Measurements from ENCODE around the gene CLIC6.

The CLIC6 gene

DNA sequence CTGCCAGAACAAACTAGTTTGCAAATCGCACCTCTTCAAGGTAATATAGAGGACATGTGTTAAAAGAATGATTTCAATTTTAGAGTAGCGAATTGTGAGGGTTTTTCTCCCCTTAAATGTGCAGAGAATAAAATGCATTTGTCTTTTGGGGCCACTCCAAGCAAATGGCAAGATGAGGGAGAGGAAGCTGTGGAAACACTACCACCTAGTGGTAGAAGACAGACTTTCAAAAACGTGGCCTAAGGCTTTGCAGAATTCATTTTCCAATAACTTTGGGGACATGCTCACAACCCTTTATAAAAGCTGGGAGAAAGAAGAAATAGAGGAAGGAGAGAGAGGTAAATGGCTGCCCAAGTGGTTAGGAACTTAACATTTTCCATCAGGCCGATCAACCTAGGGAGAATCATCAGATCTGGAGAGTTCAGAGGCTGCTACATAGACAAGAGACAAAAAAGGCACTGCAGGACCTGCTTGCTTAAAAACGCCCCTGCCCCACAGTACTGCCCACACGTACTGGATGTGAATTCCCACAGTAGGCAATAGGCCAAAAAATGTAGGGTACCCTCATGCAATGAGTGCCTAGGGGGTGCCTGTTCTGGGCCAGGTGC lies 38.2 kb upstream of the CLIC6 start:
- TF ChIP-seq ZFX (IDR thresholded peaks at IDR 0.05) = no peak
- TF ChIP-seq, protein P1, sequence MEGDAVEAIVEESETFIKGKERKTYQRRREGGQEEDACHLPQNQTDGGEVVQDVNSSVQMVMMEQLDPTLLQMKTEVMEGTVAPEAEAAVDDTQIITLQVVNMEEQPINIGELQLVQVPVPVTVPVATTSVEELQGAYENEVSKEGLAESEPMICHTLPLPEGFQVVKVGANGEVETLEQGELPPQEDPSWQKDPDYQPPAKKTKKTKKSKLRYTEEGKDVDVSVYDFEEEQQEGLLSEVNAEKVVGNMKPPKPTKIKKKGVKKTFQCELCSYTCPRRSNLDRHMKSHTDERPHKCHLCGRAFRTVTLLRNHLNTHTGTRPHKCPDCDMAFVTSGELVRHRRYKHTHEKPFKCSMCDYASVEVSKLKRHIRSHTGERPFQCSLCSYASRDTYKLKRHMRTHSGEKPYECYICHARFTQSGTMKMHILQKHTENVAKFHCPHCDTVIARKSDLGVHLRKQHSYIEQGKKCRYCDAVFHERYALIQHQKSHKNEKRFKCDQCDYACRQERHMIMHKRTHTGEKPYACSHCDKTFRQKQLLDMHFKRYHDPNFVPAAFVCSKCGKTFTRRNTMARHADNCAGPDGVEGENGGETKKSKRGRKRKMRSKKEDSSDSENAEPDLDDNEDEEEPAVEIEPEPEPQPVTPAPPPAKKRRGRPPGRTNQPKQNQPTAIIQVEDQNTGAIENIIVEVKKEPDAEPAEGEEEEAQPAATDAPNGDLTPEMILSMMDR (conservative IDR thresholded peaks at IDR 0.05) = peak; percentile 81
- H3K27ac ChIP-seq = no peak overlapping the region

DNA sequence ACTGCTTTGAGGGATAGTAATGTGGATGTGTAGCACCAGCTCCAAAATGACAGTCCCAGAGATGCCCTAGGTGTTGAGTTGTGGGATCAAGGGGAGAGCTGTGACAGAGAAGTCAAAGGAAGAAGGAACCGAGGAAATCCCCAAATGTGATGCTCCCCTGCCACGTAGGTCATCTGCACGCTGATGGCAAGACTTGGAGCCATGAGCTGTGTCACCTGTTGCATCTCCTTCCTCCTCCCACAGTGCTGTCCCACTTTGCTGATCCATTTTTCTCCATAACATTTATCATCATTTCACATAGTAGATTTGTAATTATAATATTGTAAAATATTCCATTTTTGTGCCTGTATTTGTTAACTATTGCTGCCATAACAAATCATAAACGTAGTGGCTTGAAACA lies 36.3 kb upstream of the CLIC6 start:
- TF ChIP-seq, protein P1 (conservative IDR thresholded peaks at IDR 0.05) = no peak
- no peak for TF ChIP-seq ZFX (IDR thresholded peaks at IDR 0.05)
- no peak overlapping the region for H3K27ac ChIP-seq

DNA sequence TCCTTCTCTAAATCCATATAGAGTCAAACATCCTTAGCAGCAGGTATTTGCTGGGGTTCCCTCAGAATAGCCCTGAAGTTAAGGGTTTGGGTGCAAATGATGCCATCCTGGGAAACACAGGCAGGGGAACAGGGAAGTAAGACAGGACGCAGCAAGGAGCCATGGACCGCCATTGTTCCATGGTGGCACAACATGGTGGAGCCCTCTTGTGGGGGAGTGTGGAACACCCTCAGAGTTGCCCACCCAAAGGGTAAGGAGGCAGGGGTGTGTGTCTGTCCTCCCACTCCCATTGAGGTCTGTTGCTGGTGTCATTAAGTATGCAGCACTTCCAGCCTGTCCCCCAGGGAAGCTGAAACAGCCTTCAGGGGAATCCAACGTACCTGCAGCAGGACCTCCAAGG lies 33.5 kb upstream of the CLIC6 start:
- H3K27ac ChIP-seq = no peak overlapping the region
- TF ChIP-seq, protein P1 (conservative IDR thresholded peaks at IDR 0.05) = peak; percentile 27
- no peak for TF ChIP-seq ZFX (IDR thresholded peaks at IDR 0.05)

DNA sequence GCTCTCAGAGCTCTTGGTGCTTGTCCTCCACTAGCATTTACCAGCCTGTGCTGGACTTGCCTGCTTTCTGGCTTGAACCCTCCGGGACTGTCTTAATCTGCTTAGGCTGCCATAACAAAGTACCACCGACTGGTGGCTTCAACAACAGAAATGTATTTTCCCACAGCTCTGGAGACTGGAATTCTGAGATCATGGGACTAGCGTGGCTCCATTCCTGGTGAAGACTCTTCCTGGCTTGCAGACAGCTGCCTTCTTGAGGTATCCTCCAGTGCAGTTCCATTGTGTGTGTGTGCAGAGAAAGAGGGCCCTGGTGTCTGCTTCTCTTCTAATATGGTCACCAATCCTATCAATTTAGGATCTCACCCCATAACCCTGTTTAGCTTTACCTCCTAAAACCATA lies 31.8 kb upstream of the CLIC6 start:
- H3K27ac ChIP-seq = no peak overlapping the region

DNA sequence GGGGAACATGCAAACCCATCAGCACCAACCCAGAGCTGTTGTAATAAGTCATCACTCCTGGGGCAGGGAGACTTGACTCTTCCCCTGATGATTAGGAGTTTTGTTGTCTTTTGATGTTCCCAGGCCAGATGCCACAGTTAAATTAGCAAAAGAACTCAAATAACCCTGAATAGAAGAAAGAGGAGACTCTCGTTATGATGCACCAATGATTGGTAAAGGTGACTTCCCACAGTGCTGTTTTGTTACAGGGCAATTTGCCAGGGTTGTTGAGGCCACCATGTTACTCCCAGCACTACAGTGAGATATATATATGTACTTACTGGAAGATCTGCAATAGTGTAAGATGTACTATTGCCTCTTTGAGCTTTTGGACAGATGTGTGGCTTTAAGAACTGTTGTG lies 29.5 kb upstream of the CLIC6 start:
- no peak overlapping the region for H3K27ac ChIP-seq
- no peak for TF ChIP-seq ZFX (IDR thresholded peaks at IDR 0.05)
- TF ChIP-seq, protein P1 (conservative IDR thresholded peaks at IDR 0.05) = no peak

More for the DNA sequence above, 31.8 kb upstream of the CLIC6 start:
- no peak for TF ChIP-seq ZFX (IDR thresholded peaks at IDR 0.05)
- TF ChIP-seq, protein P1 (conservative IDR thresholded peaks at IDR 0.05) = no peak

DNA sequence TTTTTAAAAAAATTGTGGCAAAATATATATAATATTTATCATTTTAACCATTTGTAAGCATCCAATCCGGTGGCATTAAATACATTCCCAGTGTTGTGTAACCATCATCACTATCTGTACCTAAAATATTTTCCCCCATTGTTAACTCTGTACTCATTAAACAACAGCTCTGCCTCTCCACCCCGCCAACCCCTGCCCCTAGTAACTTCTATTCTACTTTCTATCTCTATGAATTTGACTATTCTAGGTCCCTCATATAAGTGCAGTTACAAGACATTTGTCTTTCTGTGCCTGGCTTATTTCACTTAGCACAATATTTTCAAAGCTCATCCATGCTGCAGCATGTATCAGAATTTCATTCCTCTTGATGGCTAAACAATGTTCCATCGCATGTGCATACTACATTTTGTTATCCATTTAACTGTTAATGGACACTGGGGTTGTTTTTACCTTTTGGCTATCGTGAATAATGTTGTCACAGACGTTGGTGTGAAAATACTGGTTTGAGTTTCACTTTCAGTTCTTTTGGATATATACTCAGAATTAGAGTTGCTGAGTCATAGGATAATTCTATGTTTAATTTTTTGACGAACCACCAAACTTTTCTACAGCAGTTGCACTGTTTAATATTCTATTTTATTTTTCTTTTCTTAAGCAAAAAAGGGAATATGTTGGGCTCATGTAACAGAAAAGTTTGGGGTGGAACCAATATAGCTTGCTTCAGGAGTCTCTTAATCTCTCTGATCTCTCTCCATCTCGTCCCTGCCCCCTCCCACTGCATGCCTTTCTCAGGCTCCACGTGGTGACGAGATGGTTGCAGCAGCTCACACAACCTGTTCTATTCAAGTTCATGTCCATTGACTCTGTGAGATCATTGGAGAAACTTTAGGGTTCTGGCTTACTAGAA lies 28.7 kb upstream of the CLIC6 start:
- no peak for TF ChIP-seq ZFX (IDR thresholded peaks at IDR 0.05)
- TF ChIP-seq, protein P1 (conservative IDR thresholded peaks at IDR 0.05) = no peak
- H3K27ac ChIP-seq = no peak overlapping the region

DNA sequence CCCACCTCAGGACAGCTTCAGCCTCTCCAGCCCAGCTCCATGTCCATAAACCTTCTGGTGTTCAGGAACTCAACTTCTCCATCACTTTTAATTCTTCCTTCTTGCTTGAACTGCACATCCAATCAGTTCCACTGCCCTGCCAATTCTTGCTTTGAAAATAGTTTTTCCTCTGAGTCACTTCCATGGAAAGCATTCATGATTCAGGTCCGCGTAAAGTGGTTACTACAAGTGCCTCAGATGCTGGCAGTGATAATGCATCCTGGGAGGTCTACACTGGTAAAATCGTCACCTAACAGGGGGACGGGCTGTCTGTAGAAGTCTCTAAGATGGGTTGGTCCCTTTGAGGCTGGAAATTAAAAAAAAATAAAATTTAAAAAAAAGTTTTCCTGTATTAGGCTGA lies 27.9 kb upstream of the CLIC6 start:
- no peak overlapping the region for H3K27ac ChIP-seq
- TF ChIP-seq, protein P1 (conservative IDR thresholded peaks at IDR 0.05) = no peak
- no peak for TF ChIP-seq ZFX (IDR thresholded peaks at IDR 0.05)

Data from C4-2B (cell line).